Middle frontal gyrus (tissue), 1 donor: ENCODE data around the gene AOPEP.

ENCODE experiments used
- DNase-seq: peaks from one replicate; pipeline ENCODE4 v3.0.0-alpha.2; 2015; ENCODE audit warnings: low spot score; ENCODE audit errors: extremely low spot score

The AOPEP gene

GRCh38 chr9:94915476-94916450 lies 189.3 kb downstream of the AOPEP start:
- DNase-seq: no peak

GRCh38 chr9:94916956-94917355 lies 190.5 kb downstream of the AOPEP start:
- no peak for DNase-seq

- no peak for DNase-seq
Measured at GRCh38 chr9:94918038-94918753, 191.7 kb downstream of the AOPEP start.

GRCh38 chr9:94919376-94920098 lies 193.0 kb downstream of the AOPEP start:
- DNase-seq: no peak

DNA sequence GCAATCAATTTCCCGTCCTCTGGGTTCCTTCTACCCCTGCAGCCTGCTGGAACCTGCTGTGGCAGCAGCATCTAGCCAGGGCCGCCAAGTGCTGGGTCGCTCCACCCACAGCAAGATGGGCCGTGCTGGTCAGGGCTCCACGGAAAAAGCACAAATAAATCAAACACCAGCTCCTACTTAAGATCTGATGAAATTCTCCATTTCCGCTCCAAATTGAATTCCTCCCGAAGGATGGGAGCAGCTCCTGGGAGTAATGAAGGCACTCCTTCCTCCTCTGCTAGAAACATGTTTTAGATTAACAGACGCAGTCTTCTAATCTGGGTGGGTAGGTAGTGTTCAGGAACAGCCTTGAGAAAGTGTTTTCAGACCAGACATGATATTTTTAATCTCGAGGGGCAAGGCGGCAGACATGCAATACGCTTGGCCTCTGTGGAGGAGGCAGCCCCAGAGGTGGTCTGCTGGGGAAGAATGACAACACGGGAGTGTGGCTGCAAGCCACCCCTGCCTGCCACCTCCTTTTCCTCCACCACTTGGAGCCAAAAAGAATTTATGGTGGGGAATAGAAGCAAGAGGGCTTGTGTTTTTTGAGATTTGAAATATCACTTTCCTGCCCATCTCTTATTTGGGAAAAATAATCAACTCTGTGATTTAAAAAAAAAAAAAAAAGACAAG lies 194.1 kb downstream of the AOPEP start:
- DNase-seq: no peak

DNA sequence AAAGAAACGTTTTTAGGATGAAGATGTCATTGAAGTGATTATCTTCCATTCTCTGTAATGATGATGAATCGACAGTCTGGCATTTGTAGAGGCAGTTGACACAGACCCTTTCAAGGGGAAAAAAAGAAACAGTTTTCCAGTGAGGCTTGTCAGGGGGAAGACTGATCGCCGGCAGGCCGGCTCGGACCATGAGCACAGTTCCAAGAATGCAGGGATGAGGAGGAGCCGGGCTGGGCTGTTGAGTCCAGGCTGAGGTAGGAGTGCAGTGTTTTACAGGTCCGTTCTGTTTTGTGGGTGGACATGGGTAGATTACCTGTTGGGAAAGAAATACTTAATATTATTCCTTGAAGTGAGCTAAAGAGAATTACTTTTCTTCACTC lies 194.6 kb downstream of the AOPEP start:
- no peak for DNase-seq

- DNase-seq: no peak
Measured at GRCh38 chr9:94921656-94922055, 195.2 kb downstream of the AOPEP start.

- no peak for DNase-seq
Measured at GRCh38 chr9:94922098-94922607, 195.7 kb downstream of the AOPEP start.

DNA sequence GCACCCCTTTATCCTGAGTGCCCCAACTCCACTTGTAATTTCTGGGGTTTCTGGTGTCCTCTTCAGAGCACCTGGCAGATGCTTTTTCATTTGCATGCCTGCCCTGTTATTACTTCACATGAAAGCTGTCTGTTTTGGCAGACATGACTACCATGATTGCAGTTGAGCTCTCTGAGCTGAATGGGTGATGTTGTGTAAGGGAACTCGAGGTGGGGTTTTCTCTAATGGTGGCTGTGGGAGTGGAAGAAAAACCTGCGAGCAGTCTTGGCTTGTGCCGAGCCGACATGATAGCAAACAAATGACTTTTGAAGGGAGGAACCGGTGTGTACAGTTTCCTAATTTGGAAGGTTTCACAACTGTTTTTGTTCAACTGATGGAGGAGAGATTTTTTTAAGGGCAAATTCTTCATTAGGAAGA lies 196.2 kb downstream of the AOPEP start:
- no peak for DNase-seq

GRCh38 chr9:94923326-94924089 lies 197.0 kb downstream of the AOPEP start:
- no peak for DNase-seq

GRCh38 chr9:94925751-94926430 lies 199.4 kb downstream of the AOPEP start:
- no peak for DNase-seq

DNA sequence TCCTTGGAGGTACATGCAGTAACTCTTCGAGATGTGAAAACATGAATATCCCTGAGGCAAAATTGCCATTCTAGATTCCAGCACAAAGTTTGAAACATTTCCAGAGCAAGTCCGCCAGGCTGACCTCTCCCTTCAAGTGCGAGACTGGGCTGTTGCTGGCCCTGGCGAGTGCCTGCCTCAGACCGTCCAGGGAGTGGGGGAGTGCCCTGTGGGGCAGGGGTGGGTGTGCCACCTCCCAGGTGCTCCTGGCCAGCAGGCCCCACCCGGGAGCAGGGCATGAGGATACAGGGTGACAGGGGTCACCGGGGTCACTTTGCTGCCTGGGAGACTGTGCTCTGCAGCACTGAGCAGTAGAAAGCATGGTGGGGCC lies 199.9 kb downstream of the AOPEP start:
- DNase-seq: no peak

DNA sequence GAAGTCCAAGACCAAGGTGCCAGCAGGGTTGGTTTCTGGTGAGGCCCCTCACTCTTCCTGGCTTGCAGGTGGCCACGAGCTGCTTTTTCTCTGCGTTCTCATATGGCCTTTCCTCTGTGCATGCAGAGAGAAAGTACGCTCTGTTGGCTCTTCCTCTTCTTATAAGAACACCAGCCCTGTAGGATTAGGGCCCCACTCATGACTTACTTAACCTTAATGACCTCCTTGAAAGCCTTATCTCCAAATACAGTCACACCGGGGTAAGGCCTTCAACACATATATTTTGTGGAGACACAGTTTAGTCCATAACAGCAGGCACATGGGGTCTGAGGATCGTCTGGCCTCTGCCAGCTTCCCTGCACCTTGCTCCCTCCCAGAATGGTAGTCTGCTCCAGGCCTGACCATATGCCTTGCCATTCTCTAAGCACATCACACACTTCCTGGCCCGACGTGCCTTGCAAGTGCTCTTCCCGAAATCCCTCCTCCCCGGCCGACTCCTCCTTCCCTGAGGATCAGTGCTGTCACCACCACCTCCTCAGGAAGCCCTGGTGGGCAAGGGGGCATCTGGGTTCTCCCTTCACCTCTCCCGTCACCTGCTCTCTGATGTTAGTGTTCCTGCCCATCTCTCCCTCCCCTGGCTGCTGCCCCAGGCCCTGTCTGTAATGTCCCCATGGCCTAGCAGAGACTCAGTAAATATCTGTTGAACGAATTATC lies 200.7 kb downstream of the AOPEP start:
- no peak for DNase-seq

DNA sequence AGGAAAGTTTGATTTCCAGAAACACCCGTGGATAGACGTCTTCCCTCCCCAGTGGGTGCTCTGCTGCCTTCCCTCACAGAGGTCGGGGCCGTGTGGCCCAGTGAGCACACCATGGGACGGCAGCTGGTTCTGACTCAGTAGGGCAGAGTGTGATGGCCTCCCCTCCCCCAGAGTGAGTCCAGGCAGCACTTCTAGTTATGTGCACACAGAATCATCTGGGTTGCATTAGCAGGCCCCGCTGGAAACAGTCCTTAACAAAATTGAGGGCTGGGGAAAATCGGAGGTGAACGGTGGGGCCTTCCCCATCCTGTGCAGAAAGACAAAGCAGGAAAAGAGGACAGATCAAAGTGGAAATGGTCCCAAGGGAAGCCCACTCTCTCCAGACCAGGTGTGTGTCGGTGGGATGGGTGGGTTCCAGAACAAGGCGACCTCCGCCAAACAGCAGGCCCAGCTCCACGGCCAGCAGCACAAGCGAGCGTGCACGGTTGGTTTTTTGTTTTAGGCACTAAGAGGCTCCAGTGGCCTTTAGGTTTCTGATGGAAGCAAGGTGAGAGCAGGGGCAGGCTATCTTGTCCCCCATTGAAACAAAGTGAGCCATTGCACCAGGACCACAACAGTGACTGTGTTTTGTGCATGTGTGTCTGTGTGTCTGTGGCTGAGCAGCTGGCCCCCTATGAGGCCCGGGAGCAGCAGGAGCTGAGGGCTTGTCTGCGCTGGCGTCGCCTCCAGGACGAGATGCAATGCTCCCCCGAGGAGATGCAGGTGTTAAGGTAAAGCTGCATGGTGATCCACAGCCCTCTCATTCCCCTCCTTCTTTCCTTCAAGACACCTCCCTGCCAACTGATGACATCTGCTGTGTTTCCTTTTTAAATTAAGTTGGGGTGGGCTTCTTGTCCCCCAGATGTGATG lies 201.5 kb downstream of the AOPEP start:
- no peak for DNase-seq

GRCh38 chr9:94928691-94929368 lies 202.3 kb downstream of the AOPEP start:
- DNase-seq: no peak

DNA sequence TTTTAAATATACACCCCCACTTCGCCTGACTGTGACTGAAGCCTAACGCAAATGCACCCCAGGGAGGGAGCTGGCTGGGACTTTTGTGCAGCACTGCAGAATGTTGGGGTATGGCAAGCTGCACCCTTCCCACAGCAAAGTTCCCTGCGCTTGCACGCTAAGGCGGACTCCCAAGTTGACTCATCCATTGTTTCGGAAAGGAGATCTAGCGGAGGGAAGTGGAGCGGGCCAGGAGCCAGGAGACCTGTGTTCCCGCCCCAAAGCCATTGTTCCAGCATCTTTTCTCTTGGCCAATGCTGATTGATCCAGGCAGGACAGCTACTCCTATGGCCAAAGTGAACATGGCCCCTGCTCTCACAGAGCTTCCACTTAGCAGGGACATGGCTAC lies 202.9 kb downstream of the AOPEP start:
- DNase-seq: no peak

DNA sequence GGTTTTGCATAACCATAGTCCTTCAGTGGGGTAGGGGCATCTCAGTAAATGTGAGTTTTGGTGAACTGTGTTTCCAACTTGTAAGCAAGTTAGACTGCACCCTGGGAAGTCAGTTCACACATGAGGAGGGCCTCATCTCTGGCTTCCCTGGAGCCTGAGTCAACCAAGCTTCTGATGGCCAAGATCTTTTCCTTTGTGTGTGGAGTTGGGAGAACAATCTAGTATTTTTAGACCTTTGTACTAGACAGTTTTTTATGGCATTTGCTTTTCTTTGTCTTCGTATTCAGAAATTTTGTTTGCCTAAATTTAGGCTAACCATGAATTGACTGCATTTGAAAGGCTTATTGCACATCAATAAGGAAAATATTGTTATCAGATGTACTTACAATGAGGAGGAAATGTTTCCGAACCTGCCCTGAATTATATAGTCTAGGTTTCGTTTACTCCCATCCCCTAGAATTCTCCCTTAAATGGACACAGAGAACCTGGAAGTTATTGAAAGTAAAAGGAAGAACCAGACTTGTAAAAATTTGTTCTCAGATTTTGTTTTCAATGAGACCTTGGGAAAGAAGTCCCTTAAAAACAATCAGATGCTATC lies 204.6 kb downstream of the AOPEP start:
- DNase-seq: no peak
